H9 (cell line): Measurements from ENCODE around the gene SCRN1. TPM values are rescaled to one million over a fixed set of nuclear protein-coding genes. Genes with fewer than 3 reads are reported as not detected.

ENCODE experiments used
- DNase-seq: peaks from one replicate; pipeline ENCODE4 v3.0.0-alpha.2; 2017
- H2AFZ ChIP-seq: one replicate; pipeline ENCODE4 v1.6.1; 2013; ENCODE audit warnings: mild to moderate bottlenecking, low read length, control low read depth, moderate library complexity
- H2AK5ac ChIP-seq: 2 replicates; pipeline ENCODE4 v1.6.1; 2013; ENCODE audit warnings: low read length, control low read depth, mixed read lengths; ENCODE audit not compliant: insufficient read length
- H2BK120ac ChIP-seq: one replicate; pipeline ENCODE4 v1.6.1; 2013; ENCODE audit warnings: low read depth, mild to moderate bottlenecking, low read length, control low read depth, inconsistent platforms; ENCODE audit not compliant: poor library complexity, severe bottlenecking
- H2BK12ac ChIP-seq: 2 replicates; pipeline ENCODE4 v1.6.1; 2013; ENCODE audit warnings: low read length, control low read depth, mixed read lengths, low read depth; ENCODE audit not compliant: insufficient read length
- H2BK15ac ChIP-seq: 2 replicates; pipeline ENCODE4 v1.6.1; 2013; ENCODE audit warnings: low read depth, low read length, control low read depth
- H2BK20ac ChIP-seq: one replicate; pipeline ENCODE4 v1.6.1; 2013; ENCODE audit warnings: low read depth, mild to moderate bottlenecking, low read length, control low read depth, inconsistent platforms; ENCODE audit not compliant: poor library complexity, severe bottlenecking
- H2BK5ac ChIP-seq: 2 replicates; pipeline ENCODE4 v1.6.1; 2013; ENCODE audit warnings: low read length, control low read depth, mixed read lengths; ENCODE audit not compliant: insufficient read length
- H3K14ac ChIP-seq: 2 replicates; pipeline ENCODE4 v1.6.1; 2013; ENCODE audit warnings: low read length, control low read depth; ENCODE audit not compliant: insufficient read depth
- H3K18ac ChIP-seq: 2 replicates; pipeline ENCODE4 v1.6.1; 2013; ENCODE audit warnings: low read depth, mild to moderate bottlenecking, mixed read lengths, low read length, control low read depth; ENCODE audit not compliant: insufficient read length
- H3K23ac ChIP-seq: 2 replicates; pipeline ENCODE4 v1.6.1; 2013; ENCODE audit warnings: low read length, control low read depth, mixed read lengths, low read depth; ENCODE audit not compliant: insufficient read length
- H3K23me2 ChIP-seq: 2 replicates; pipeline ENCODE4 v1.6.1; 2013; ENCODE audit warnings: low read depth, mild to moderate bottlenecking, mixed read lengths, low read length, control low read depth; ENCODE audit not compliant: insufficient read length, poor library complexity, severe bottlenecking
- H3K27ac ChIP-seq: 2 replicates; pipeline ENCODE4 v1.5.1; 2013; ENCODE audit warnings: low read length, control low read depth, mixed read lengths, low read depth; ENCODE audit not compliant: insufficient read length
- H3K27me3 ChIP-seq: 2 replicates; pipeline ENCODE4 v1.6.1; 2013; ENCODE audit warnings: low read length, control low read depth, inconsistent platforms; ENCODE audit not compliant: insufficient read depth
- H3K4ac ChIP-seq: 2 replicates; pipeline ENCODE4 v1.6.1; 2013; ENCODE audit warnings: low read depth, mild to moderate bottlenecking, control low read depth, inconsistent platforms, low read length, moderate library complexity
- H3K4me1 ChIP-seq: 2 replicates; pipeline ENCODE4 v1.6.1; 2013; ENCODE audit warnings: low read length, control low read depth, inconsistent platforms; ENCODE audit not compliant: insufficient read depth
- H3K4me2 ChIP-seq: 2 replicates; pipeline ENCODE4 v1.6.1; 2013; ENCODE audit warnings: low read length, control low read depth, mixed read lengths; ENCODE audit not compliant: insufficient read length, insufficient read depth
- H3K56ac ChIP-seq: 2 replicates; pipeline ENCODE4 v1.6.1; 2013; ENCODE audit warnings: low read depth, mild to moderate bottlenecking, mixed read lengths, low read length, control low read depth; ENCODE audit not compliant: insufficient read length
- H3K79me1 ChIP-seq: 2 replicates; pipeline ENCODE4 v1.6.1; 2013; ENCODE audit warnings: low read depth, mild to moderate bottlenecking, moderate library complexity, low read length, control low read depth, inconsistent platforms; ENCODE audit not compliant: insufficient read depth, poor library complexity, severe bottlenecking
- H3K79me2 ChIP-seq: 2 replicates; pipeline ENCODE4 v1.6.1; 2013; ENCODE audit warnings: low read length, control low read depth, inconsistent platforms; ENCODE audit not compliant: insufficient read depth
- H3K9ac ChIP-seq: 2 replicates; pipeline ENCODE4 v1.6.1; 2013; ENCODE audit warnings: low read length, control low read depth, mixed read lengths; ENCODE audit not compliant: insufficient read length; ENCODE audit errors: extremely low read depth
- H3K9me3 ChIP-seq: one replicate; pipeline ENCODE4 v1.6.1; 2013; ENCODE audit warnings: low read depth, low read length, inconsistent platforms; ENCODE audit not compliant: control insufficient read depth
- H3T11ph ChIP-seq: one replicate; pipeline ENCODE4 v1.6.1; 2013; ENCODE audit warnings: mild to moderate bottlenecking, low read length, control low read depth, inconsistent platforms
- H4K20me1 ChIP-seq: one replicate; pipeline ENCODE4 v1.6.1; 2013; ENCODE audit not compliant: control insufficient read depth, insufficient read length, insufficient read depth
- H4K5ac ChIP-seq: 2 replicates; pipeline ENCODE4 v1.6.1; 2013; ENCODE audit warnings: low read depth, mild to moderate bottlenecking, mixed read lengths, low read length, control low read depth; ENCODE audit not compliant: insufficient read length
- H4K8ac ChIP-seq: replicated peaks from 2 replicates; pipeline ENCODE4 v1.6.1; 2013; ENCODE audit warnings: low read length, control low read depth, mixed read lengths, low read depth; ENCODE audit not compliant: insufficient read length
- H4K91ac ChIP-seq: 2 replicates; pipeline ENCODE4 v1.6.1; 2013; ENCODE audit warnings: low read depth, mild to moderate bottlenecking, moderate library complexity, mixed read lengths, low read length, control low read depth; ENCODE audit not compliant: insufficient read length
- H3K27ac Mint-ChIP-seq, 3 experiments: 2 replicates in 2 of 3; 3 replicates in 1 of 3; pipeline ENCODE4 v1.8.0; 2020 to 2021; ENCODE audit warnings: mixed read lengths in 3 of 3, mild to moderate bottlenecking in 1 of 3, moderate library complexity in 1 of 3
- H3K27me3 Mint-ChIP-seq: 2 replicates; pipeline ENCODE4 v1.8.0; 2021; ENCODE audit warnings: low read depth, mild to moderate bottlenecking, moderate library complexity, mixed read lengths
- H3K36me3 Mint-ChIP-seq, 3 experiments: 2 replicates in 2 of 3; 3 replicates in 1 of 3; pipeline ENCODE4 v1.8.0; 2020 to 2021; ENCODE audit warnings: low read depth in 3 of 3, mixed read lengths in 3 of 3; ENCODE audit not compliant: insufficient read depth in 1 of 3
- H3K4me1 Mint-ChIP-seq, 2 experiments: 2 replicates each; pipeline ENCODE4 v1.8.0; 2020; ENCODE audit warnings: mixed read lengths in 2 of 2
- H3K4me3 Mint-ChIP-seq, 2 experiments: 2 replicates in 1 of 2; 3 replicates in 1 of 2; pipeline ENCODE4 v1.8.0; 2020 to 2021; ENCODE audit warnings: mild to moderate bottlenecking in 2 of 2, mixed read lengths in 2 of 2, moderate library complexity in 1 of 2
- H3K9me3 Mint-ChIP-seq, 2 experiments: 2 replicates in 1 of 2; 3 replicates in 1 of 2; pipeline ENCODE4 v1.8.0; 2020; ENCODE audit warnings: mild to moderate bottlenecking in 2 of 2, mixed read lengths in 2 of 2, moderate library complexity in 1 of 2
- CTCF ChIP-seq: fragments of 200-600 bp; sonication (generic); conservative IDR thresholded peaks from 3 replicates; pipeline ENCODE4 v1.8.0; 2021; ENCODE audit warnings: antibody characterized with exemption, mild to moderate bottlenecking
- WGBS: extraction: QIAGEN DNeasy Blood & Tissue Kit; methylation state at CpG from one replicate; pipeline ENCODE4 v1.1.7; 2013; ENCODE audit warnings: missing lambda C conversion rate, low lambda C conversion rate, mixed read lengths; ENCODE audit not compliant: insufficient read length; ENCODE audit errors: extremely low coverage; 5-methylcytosine and 5-hydroxymethylcytosine counted together
- total RNA-seq: library from RNA; stranded (reverse); gene quantifications from 2 replicates; pipeline ENCODE4 v1.2.1, GENCODE V29; 2021

The SCRN1 gene
- total RNA-seq, 1 experiment from 2014 or later = 101 TPM

- no peaks in the 10 kb centered on the region for H3K4me1 ChIP-seq
- H3K9ac ChIP-seq = no peak overlapping the region
- H3K4me3 Mint-ChIP-seq = no peak overlapping the region
- H2AK5ac ChIP-seq = no peak overlapping the region
- H3K56ac ChIP-seq = no peak overlapping the region
- peaks cover 21 to 47% (median 32%) of the 10 kb centered on the region in 3 experiments for H3K36me3 Mint-ChIP-seq
- H3T11ph ChIP-seq = no peak overlapping the region
- no peak overlapping the region for H3K14ac ChIP-seq
- no peaks in the 10 kb centered on the region for H3K23me2 ChIP-seq
- no peak overlapping the region for H4K91ac ChIP-seq
- no peaks in the 10 kb centered on the region for H3K9me3 ChIP-seq
- H2BK5ac ChIP-seq = no peak overlapping the region
- H3K4ac ChIP-seq = no peak overlapping the region
- H2BK15ac ChIP-seq = no peak overlapping the region
- H3K79me2 ChIP-seq = no peaks in the 10 kb centered on the region
- no peaks in the 10 kb centered on the region for H3K4me1 Mint-ChIP-seq
- H4K20me1 ChIP-seq = no peaks in the 10 kb centered on the region
- H3K4me2 ChIP-seq = no peak overlapping the region
- H2BK20ac ChIP-seq = no peak overlapping the region
- no peaks in the 10 kb centered on the region for H3K27me3 Mint-ChIP-seq
- no peaks in the 10 kb centered on the region for H3K27me3 ChIP-seq
- no peak overlapping the region for H3K27ac ChIP-seq
- WGBS = no CpG with 5 or more reads among the region's 6 CpGs
- H3K27ac Mint-ChIP-seq = no peak overlapping the region
- H2AFZ ChIP-seq = no peak overlapping the region
- H2BK120ac ChIP-seq = no peak overlapping the region
- no peak overlapping the region for H3K23ac ChIP-seq
- no peak overlapping the region for H2BK12ac ChIP-seq
- no peak overlapping the region for H4K8ac ChIP-seq
- H3K9me3 Mint-ChIP-seq = peaks cover 8 to 13% of the 10 kb centered on the region in 2 experiments
- no peaks in the 10 kb centered on the region for H3K79me1 ChIP-seq
- no peak for TF ChIP-seq CTCF
- no peak overlapping the region for H3K18ac ChIP-seq
- DNase-seq = no peak
- no peak overlapping the region for H4K5ac ChIP-seq
These were observed 96.1 kb downstream of the SCRN1 start for GRCh38 chr7:29893351-29893965.
